CD4-positive, alpha-beta T cell treated with Interleukin-21 for 1 hour (primary cell): ENCODE data around the gene NFATC2.
"Not testable (repeated sequence)": the region's sequence is repeated elsewhere in the genome, so short reads cannot be mapped to it uniquely, and the experiment has no call there.

ENCODE experiments used
- DNase-seq: peaks from one replicate; pipeline ENCODE4 v3.0.0-alpha.2; 2020

Gene NFATC2

DNA sequence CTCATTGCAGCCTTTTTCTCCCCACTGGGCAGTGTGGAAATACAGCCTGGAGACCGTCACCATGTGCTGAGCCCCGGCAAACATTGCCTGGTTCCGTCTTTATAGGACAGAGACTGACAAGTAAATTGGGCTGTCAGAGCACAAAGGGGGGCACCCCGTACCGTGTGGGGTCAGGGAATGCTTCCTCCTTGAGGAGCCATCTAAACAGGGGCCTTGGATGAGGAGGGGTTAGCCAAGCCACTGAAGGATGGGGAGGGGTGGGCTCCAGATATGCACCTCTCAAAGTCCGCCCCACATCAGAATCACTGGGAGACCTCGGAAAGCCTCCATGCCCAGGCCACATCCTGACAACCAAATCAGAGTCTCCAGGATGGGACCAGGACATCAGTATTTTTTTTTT, 73.9 kb downstream of the NFATC2 start:
- DNase-seq = no peak

DNA sequence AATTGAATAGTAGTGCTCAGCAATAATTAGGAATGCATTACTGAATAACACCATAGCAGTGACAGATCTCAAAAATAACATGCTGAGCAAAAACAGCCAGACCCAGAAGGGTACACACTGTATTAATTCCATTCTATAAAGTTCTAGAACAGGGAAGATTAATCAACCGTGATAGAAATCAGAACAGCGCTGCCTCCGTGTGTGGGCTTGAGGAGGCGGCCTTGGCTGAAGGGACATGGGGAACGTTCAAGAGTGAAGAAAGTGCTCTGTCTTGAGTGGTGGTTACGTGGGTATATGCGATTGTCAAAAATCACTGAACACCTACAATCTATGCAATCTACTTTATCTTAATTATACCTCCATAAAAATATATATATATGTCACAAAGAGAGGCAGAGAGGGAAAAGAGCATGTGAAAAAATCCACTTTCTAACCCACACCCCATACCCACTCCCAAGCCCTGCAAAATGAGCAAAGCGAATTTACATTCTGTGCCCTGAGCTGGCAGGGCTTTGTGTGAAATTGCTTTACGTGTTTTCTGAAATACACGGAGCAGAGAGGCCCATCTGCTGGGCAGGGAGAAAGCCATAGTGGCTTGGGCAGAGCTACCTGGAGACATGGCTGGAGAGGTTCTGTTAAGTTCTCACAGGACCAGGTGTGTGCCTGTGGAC, 74.4 kb downstream of the NFATC2 start:
- DNase-seq = no peak

- no peak for DNase-seq
Observed at GRCh38 chr20:51463998-51464397, 78.5 kb downstream of the NFATC2 start.

DNA sequence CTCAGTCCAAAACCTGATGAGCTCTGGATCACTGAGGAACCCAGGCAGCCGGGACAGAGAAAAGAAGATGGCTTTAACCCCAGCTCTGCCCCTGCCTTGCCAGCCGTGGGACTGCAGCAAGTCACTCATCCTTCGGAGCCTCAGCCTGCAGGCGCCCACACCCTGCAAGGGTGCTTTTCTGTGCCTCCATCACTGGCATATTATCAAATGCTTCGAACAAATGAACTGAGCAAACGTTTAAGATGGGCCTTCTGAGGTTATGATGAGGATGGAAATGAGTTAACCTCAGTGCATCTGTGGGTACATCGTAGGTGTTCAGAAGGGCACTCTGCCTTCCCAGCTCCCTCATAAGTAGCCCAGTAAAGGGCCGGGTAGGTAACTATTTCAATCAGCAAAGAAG, 79.0 kb downstream of the NFATC2 start:
- DNase-seq = no peak

DNA sequence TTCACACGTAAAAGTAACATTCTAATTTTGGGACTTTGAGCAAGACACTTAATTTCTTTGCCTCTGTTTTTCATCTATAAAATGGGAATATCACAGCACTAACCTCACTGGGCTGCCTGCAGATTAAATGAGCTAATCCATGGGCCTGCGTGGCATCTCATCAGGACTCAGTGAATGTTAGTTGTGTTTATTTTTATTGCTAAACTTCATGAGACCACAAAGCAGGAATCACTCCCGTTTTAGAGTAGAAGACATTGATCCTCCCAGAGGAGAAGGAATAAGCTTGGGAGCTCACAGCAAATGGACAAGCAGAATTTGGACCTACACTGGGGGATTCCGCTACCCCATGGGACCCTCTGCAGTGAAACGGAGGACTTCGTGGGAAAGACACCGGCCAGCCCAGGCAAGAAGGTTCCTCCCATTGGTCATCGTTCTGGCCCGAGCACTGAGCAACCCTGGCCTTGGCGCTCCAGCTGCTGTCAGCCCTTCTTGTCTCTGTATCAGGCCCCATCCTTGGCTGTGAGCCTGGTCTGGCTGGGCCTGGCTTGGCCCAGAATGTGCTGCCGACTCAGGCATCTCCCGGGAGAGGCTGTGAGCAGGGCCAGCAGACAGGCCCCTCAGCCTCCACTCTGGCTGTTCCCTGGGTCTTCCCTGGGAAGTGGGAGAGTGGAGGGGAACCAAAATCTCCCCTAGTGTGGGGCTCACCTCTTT, 79.8 kb downstream of the NFATC2 start:
- DNase-seq = no peak

DNA sequence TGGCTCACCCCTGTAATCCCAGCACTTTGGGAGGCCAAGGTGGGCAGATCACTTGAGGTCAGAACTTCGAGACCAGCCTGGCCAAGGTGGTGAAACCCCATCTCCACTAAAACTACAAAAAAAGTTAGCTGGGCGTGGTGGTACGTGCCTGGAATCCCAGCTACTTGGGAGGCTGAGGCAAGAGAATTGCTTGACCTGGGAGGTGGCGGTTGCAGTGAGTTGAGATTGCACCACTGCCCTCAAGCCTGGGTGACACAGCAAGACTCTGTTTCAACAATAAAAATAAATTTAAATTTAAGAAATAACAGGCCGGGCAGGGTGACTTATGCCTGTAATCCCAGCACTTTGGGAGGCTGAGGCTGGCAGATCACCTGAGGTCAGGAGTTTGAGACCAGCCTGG, 80.7 kb downstream of the NFATC2 start:
- not testable (repeated sequence) for DNase-seq

DNA sequence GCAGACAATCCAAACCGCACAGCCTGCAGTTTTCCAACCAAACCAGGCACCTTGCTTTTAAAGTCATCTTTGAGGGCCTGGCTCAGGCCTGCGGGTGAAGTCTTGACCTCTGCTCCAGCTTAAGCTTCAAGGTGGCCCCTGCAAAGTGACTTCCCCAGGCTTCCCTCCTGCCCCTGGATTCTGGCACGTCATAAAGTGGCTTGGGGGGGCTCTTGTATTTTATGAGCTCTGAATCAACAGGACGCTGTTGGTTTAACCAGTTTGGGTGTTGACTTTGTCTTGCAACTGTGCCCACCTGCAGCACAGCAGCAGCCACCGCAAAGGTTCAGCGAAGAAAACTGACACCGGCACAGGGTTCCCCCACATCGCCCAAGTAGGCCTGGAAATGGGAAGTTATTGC, 81.2 kb downstream of the NFATC2 start:
- no peak for DNase-seq

DNA sequence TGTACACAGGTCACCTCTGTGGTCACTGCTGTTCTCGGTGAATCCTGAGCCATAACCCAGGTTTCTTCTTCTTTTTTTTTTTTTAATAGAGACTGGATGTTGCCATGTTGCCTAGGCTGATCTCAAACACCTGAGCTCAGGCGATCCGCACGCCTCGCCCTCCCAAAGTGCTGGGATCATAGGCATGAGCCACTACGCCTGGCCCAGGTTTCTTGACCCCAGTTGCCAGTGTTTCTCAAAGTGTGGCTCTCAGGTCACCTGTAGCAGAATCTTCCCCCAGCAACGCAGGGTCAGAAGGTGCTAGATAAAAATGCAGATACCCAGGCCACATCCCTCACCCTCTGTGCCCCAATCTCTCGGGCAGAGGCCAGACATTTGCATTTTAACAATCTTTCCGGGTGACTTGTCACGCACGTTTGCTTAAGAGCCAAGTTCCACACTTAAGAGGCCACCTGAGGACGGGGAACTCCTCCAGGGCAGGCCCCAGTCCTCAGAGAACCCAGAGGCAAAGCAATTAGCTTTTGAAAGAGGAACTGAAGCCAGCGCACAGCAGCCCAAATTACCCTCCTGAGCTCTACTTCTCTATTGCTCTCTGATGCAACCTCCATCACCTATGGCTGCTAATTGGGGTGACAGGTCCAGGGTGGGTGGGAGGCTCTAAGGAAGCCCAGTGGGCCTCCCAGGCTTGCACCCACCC, 81.8 kb downstream of the NFATC2 start:
- no peak for DNase-seq

DNA sequence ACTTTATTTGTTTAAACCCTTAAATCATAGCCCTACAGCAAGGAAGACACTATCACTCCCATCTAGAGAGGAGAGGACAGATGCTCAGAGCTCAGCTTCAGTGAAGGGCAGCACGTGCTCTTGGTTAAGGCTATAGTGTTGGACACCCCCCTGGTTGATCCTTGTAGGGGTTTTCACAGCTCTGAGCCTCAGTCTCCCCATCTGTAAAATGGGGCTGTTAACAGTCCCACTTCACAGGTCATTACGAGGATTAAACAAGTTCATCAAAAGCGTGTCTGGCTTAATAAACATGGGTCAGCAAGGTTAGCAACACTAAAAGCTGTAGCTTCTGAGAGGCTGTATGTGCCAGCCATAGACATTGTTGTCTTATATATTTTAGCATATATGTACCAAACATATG, 82.4 kb downstream of the NFATC2 start:
- no peak for DNase-seq

GRCh38 chr20:51458751-51459439, 83.6 kb downstream of the NFATC2 start:
- DNase-seq = no peak

GRCh38 chr20:51457533-51457932, 85.0 kb downstream of the NFATC2 start:
- DNase-seq = no peak

DNA sequence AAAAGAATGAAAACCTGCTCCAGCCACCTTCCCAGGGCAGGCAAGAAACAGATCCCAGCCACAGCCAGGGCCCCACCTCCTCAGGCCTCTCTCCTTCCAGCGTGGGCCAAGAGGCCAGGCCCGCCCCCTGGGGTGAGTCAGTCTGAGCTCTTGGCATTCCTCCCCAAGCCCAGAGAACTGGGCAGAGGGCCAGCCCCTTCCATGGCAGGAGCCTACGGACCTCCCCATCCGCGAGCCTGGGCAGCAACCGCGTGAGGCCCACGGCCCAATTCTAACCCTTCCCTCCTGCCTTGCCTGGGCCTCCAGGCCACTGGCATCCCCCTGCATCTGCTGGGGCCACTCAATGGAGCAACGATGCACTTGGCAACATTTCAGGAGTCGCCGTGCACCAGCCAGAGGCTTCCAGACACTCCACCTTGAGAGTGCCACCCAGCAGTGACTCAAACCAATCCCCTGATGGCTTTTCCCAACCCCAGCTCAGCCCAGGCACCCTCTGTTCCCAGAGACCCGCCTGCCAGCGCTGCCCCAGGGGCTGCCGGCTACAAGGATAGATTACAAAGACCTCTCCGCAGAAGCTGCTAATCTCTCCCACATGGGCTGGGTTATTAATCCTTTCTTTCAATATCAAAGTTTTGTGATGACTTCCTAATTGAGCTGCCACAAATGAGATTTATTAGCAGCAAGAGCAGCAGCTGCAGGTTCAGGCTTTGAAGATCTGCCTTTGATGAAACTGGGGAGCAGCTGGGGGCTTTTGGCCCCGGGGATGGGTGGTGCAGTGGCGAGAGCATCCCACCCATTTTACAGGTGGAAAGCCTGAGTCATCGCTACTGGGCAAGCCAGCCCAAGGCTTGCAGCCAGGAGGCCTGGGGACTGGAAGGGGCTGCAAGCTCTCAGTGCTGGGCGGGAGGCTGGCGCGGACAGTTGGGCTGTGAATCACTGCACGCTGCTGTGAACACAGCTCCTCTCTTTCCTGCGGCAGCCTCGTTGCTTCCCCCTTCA, 85.7 kb downstream of the NFATC2 start:
- no peak for DNase-seq

- DNase-seq = no peak
Observed at GRCh38 chr20:51454250-51454865, 88.2 kb downstream of the NFATC2 start.

DNA sequence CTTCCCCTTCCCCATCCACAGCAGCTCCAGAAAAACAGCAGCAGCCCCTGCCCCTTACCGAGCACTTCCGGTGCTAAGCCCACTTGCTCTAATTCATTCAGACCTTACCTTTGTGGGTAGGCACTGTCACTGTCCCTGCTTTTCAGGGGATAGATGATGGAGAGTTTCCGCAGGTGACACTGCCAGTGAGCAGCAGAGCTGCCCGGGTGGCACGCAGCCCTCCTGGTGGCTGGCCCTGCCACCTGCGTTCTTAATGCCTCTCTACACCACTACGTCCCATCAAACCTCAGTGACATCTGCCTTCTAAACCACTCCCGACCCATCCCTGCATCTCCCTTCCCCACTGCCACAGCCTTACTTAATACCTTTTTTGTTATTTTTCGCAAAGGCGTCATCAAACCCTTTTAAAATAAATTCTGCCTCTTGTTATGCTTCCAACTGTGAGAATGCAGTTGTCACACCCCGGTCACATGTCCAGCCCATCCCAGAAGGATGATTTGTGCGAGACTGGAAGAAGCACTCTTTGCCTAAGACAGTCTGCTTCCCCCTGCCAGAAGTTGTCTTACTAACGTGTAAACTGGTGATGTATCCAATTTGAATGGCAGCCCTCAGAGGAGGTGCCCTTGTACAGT, 89.7 kb downstream of the NFATC2 start:
- DNase-seq = no peak

- DNase-seq = no peak
Observed at GRCh38 chr20:51452091-51452613, 90.4 kb downstream of the NFATC2 start.

DNA sequence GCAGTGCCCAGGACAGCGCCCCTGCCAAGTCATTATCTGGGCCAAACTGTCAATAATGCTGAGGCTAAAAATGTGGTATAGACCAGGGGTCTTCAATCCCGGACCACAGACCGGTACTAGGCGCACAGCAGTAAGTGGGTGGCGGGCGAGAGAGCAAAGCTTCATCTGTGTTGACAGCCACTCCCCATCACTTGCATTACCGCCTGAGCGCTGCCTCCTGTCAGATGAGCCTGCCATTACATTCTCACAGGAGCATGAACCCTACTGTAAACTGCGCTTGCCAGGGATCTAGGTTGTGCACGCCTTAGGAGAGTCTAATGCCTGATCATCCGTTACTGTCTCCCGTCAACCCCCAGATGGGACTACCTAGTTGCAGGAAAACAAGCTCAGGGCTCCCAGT, 91.0 kb downstream of the NFATC2 start:
- no peak for DNase-seq

DNA sequence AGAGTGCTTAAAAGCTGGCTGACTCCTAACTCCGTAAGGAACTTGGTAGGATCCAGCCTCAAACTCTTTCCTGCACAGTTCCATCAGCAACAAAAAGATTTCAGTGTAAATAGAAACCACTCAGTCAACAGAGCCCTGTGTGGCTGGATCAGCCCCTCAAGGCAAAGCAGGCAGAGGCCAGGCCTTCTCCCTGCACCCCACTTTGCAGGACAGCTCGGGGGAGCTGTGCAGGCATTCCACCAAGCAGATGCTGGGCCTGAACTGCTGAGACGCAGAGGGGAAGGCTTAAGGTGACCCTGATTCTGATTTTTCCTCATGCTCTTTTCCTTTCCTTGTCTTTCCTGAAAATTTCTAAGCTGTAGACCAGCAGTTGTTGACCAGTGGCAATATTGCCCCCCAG, 91.5 kb downstream of the NFATC2 start:
- no peak for DNase-seq

DNA sequence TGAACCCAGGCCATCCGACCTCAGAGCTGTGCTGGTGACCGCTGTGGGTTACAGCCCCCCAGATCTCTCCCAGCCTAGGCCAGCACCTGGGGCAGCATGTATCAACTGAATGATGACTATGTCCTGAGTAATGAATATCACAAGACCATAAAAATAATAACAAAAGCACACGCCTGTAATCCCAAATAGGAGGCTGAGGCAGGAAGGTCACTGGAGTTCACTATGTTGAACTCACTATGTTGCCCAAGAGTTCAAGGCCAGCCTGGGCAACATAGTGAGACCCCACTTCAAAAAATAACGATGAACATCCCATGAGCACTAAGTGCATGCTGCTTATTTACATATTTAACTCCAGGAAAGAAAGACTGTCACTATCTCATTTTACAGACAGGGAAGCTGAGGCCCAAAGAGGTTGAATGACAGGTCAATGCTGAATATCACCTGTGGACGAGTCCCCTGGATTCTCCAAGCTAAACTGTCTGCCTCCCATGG, 92.3 kb downstream of the NFATC2 start:
- no peak for DNase-seq

GRCh38 chr20:51449498-51450220, 92.9 kb downstream of the NFATC2 start:
- DNase-seq = no peak

- DNase-seq = no peak
Observed at GRCh38 chr20:51447765-51448148, 94.8 kb downstream of the NFATC2 start.
